Mucosa of descending colon (tissue), 3 donors: ENCODE data around the gene VCAM1. TPM values are rescaled to one million over a fixed set of nuclear protein-coding genes. Genes with fewer than 3 reads are reported as not detected.
"Not testable (repeated sequence)": the region's sequence is repeated elsewhere in the genome, so short reads cannot be mapped to it uniquely, and the experiment has no call there.

Experiments
- ATAC-seq: fragments of 200-7000 bp; cut with Tn5 transposase; one replicate; pipeline ENCODE4 v1.9.1; 2020; ENCODE audit warnings: mild to moderate bottlenecking, moderate library complexity
- DNase-seq, 3 donors: peaks; one replicate each; pipeline ENCODE4 v3.0.0-alpha.2; 2020
- H3K36me3 ChIP-seq: fragments of 200-600 bp; one replicate; pipeline ENCODE4 v1.8.0; 2021; ENCODE audit warnings: low read depth, mild to moderate bottlenecking
- H3K4me1 ChIP-seq: fragments of 200-600 bp; one replicate; pipeline ENCODE4 v1.8.0; 2021; ENCODE audit warnings: low read depth, mild to moderate bottlenecking
- H3K4me3 ChIP-seq: fragments of 200-600 bp; one replicate; pipeline ENCODE4 v1.8.0; 2021; ENCODE audit warnings: mild to moderate bottlenecking
- H3K9me3 ChIP-seq: fragments of 200-600 bp; one replicate; pipeline ENCODE4 v1.8.0; 2021; ENCODE audit warnings: mild to moderate bottlenecking
- intact Hi-C, 2 donors: fragments of 100-400 bp; cut with DNase I in 1 of 2; cut with micrococcal nuclease in 1 of 2; formaldehyde crosslinking; loops; one replicate each; pipeline versions ENCODE4 v1.11.0 to v1.11.1; 2022; cut with DNase I, micrococcal nuclease
- total RNA-seq, 3 donors: library from RNA; stranded (reverse); fragmentation: NEBNext Ultra II Directional in 2 of 3; extraction: Animal tissue kit (Norgen Biotek cat#: 25700) in 2 of 3; gene quantifications; one replicate each; pipeline versions ENCODE4 v1.2.1 to v1.2.4, GENCODE V29; 2021 to 2023
- TF ChIP-seq, protein P1 (sequence below): fragments of 200-600 bp; IDR thresholded peaks from one replicate; pipeline ENCODE4 v1.8.0; 2022; ENCODE audit warnings: antibody characterized with exemption, mild to moderate bottlenecking
- donor health status: DM: no; HTN: no; CAD: no; lungs with moderate emphysema.
- donor health status: DM: no; HTN: no; CAD: no.
- donor health status: DM: no; HTN: yes; CAD: no.

The VCAM1 gene
- total RNA-seq, 3 donors from 2014 or later = 4.0 to 9.4 (median 6.5) TPM

DNA sequence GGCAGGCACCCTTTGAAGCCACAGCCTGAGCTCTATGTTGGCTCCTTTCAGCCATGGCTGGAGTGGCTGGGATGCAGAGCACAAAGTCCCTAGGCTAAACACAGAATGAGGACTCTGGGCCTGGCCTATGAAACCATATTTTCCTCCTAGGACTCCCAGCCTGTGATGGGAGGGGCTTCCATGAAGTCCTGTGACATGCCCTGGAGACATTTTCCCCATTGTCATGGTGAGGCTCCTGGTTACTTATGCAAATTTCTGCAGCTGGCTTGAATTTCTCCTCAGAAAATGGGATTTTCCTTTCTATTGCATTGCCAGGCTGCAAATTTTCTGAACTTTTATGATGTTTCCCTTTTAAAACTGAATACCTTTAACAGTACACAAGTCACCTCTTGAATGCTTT lies 61.3 kb downstream of the VCAM1 start:
- Histone ChIP-seq H3K4me3 (no peak overlapping the region), H3K9me3 (no peaks in the 10 kb centered on the region), H3K36me3 (no peaks in the 10 kb centered on the region), H3K4me1 (no peaks in the 10 kb centered on the region)
- TF ChIP-seq, protein P1, sequence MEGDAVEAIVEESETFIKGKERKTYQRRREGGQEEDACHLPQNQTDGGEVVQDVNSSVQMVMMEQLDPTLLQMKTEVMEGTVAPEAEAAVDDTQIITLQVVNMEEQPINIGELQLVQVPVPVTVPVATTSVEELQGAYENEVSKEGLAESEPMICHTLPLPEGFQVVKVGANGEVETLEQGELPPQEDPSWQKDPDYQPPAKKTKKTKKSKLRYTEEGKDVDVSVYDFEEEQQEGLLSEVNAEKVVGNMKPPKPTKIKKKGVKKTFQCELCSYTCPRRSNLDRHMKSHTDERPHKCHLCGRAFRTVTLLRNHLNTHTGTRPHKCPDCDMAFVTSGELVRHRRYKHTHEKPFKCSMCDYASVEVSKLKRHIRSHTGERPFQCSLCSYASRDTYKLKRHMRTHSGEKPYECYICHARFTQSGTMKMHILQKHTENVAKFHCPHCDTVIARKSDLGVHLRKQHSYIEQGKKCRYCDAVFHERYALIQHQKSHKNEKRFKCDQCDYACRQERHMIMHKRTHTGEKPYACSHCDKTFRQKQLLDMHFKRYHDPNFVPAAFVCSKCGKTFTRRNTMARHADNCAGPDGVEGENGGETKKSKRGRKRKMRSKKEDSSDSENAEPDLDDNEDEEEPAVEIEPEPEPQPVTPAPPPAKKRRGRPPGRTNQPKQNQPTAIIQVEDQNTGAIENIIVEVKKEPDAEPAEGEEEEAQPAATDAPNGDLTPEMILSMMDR = no peak
- intact Hi-C loops = no loop called here
- no peak for DNase-seq
- ATAC-seq = no peak

DNA sequence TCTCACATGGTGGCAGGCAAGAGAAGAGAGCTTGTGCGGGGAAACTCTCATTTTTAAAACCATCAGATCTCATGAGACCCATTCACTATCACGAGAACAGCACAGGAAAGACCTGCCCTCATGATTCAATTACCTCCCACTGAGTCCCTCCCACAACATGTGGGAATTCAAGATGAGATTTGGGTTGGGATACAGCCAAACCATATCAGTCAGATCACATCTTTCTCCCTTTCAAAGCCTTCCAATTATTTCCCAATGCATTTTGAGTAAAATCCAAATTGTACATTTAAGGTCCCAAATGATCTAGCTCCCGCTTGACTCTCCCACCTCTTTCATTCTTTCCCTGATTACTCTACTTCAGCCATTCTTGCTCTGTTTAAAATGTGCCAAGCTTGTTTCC lies 62.2 kb downstream of the VCAM1 start:
- H3K4me1 ChIP-seq, H3K9me3 ChIP-seq, H3K36me3 ChIP-seq, H3K4me3 ChIP-seq, ATAC-seq, DNase-seq, intact Hi-C loops: not testable (repeated sequence)

DNA sequence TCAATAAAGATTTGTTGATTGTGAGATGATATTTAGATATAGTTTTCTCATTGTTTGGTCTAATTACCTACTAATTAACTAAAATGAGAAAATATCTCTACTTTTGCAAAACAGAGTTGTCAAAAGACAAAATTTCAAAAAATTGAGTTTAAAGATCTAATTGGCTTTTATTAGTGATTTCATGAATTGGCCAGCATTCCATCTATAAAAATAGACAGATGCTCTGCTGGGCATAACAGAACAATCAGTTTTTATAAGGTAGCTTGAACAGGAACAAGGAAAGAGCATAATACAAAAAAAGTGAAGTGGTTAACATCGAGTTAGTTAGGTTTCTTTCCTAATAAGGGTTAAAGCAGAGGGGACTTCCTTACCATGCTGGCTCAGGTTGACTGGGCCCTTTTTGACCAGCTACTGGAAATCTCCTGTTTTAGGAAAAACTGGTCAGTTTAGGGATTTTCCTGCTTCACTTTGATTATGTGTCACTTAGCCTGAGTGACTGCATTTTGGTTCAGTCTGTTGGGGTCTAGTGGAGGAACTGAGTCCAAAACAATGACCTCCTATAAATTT lies 63.0 kb downstream of the VCAM1 start:
- no peaks in the 10 kb centered on the region for H3K9me3 ChIP-seq
- ATAC-seq = no peak
- TF ChIP-seq, protein P1 = no peak
- no peak for DNase-seq
- no peak overlapping the region for H3K4me3 ChIP-seq
- no peaks in the 10 kb centered on the region for H3K4me1 ChIP-seq
- intact Hi-C loops = no loop called here
- H3K36me3 ChIP-seq = no peaks in the 10 kb centered on the region

DNA sequence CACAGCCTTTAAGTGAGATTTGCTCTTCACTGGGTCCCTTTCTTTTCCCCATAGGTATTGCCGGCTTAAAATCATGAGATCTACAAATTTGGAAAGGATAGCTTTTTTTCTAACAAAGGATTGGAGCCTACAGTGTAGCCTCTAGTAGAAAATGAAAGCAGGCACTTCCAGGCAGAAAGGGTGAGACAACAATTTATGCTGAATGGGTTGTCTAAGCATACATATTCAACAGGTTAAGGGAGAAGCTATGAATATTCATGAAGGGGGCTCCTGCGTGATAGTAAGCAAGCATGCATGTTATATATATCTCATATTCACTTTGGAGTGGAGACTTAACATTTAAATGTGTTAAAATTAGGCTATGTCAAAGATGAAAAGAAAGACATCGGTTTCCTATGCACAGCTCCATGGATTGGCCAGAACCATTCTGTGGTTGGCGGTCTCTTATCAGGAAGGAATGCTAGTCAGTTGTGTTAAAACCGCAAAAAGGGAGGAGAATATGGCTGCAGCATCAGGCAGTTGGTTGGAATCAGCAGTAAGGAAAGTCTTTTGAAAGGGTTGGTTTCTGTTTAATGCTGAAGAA lies 66.0 kb downstream of the VCAM1 start:
- intact Hi-C loops = no loop called here
- DNase-seq (no peak), ATAC-seq (no peak)
- no peaks in the 10 kb centered on the region for H3K36me3 ChIP-seq
- H3K9me3 ChIP-seq = no peaks in the 10 kb centered on the region
- H3K4me3 ChIP-seq = no peak overlapping the region
- TF ChIP-seq, protein P1 = no peak
- no peaks in the 10 kb centered on the region for H3K4me1 ChIP-seq

DNA sequence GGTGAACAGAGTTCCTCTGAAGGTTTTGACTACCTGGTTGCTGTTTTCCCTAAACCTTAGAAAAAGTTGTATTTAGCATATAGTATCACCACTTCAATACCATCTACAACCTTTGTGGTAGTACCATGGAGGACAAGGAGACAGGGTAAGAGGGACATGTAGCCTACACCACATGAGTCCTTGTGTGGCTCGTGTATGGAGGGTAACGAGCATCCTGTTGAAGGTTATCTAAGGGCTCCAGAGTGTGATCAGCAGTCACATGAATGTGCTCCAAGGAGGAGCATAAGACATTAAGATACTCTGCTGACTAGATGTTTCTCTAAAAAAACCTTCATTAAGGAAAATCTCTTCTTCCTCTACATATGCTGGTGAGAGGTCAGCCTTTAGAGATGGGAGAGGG lies 67.3 kb downstream of the VCAM1 start:
- no peak overlapping the region for H3K4me3 ChIP-seq
- DNase-seq = no peak
- intact Hi-C loops = no loop called here
- TF ChIP-seq, protein P1 = no peak
- no peaks in the 10 kb centered on the region for H3K4me1 ChIP-seq
- H3K36me3 ChIP-seq = no peaks in the 10 kb centered on the region
- no peak for ATAC-seq
- no peaks in the 10 kb centered on the region for H3K9me3 ChIP-seq

Other genes with a start within 250 kb of the VCAM1 start
- 1 to 10 TPM in 1 of 3 donors, not detected in 2; 1.3 TPM for gene GPR88, start 181.6 kb upstream of the VCAM1 start, total RNA-seq
- 10 to 100 TPM in 1 of 3 donors, 1 to 10 TPM in 2; 4.7 to 13.4 (median 4.8) TPM for gene EXTL2, start 175.1 kb downstream of the VCAM1 start, total RNA-seq
- gene SLC30A7, start 176.3 kb downstream of the VCAM1 start, total RNA-seq = 10 to 100 TPM; 27.3 to 37.0 (median 35.7) TPM